SIG-M5 treated with dmso at 0.1 percent for 504 hours (cell line): ENCODE data around the gene POLDIP2.

ENCODE experiments used
- DNase-seq: peaks from one replicate; lab custom pipeline; 2025; ENCODE audit not compliant: unreplicated experiment; lab: John Stamatoyannopoulos, UW

Gene POLDIP2

DNA sequence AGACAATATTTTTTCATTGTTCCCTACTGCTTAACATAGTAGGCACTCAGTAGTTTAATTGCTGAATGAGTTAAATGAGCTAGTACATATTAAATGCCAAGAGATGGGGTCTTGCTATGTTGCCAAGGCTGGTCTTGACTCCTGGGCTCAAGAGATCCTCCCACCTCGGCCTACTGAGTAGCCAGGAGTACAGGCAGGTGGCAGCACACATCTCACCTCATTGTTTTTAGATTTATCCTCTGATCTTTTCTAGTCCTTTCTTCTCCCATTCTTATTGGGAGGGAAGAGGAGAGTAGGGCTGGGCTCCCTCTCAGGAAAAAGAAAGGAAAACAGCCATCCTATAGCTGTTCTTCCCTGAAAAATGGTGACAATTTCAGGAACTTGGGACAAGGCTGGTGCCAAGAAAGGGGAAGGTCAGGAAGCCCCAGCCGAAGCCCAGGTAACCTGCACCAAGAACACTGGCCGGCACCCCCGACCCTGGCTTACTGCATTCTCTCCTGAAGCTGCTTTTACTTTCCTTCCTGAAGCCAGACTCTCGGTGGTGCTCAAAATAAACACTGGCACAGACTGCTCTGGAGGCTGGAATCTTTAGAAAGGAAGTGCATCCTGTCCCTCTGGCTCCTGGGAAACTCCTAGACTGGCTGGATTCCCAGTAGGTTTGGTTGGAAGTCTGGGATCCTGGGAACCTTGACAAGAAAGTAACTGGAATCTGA is 19.1 kb downstream of the POLDIP2 start:
- DNase-seq = no peak

DNA sequence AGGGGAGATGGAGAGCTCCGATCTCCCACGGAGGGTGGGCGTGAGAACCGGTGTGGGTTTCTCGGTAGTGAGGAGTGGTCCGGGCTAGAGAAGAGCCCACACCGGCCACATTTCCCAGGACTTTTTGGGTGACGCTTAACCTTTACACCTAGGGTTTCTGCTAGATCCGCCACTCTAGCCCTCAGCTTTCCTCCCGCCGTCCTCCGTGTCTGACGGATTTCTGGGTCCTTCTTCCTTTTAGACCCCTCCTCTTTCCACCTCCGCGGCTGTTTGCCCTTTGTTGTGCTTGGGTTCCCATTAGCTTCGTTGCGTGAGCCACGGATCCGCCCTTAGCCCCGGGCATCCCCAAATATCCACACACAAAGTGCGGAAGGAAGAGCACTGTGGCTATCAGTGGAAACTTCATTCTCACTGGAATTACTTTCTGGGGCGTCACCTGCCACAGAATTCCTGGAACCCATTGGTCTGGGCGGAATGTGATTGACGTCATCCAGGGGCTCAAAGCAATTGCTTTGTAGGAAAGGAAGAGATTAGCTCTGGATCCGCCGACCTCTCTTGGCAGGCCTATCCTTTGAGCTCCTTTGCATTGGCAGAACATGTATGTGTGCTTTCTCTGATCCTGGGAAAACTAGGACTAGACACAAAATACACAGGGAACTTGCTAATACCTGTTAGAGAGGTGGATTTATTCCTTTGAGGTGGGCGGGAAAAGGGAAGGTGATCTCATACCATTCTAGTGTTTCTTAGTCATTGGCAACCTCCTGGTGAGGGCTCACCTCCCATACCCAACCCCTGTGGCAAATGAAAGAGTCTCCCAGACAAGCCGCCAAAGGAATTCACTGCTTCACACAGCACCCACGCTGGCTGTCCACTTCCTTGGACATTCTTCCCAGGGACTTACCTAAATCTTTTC is 21.1 kb downstream of the POLDIP2 start:
- DNase-seq = peak; percentile 24

DNA sequence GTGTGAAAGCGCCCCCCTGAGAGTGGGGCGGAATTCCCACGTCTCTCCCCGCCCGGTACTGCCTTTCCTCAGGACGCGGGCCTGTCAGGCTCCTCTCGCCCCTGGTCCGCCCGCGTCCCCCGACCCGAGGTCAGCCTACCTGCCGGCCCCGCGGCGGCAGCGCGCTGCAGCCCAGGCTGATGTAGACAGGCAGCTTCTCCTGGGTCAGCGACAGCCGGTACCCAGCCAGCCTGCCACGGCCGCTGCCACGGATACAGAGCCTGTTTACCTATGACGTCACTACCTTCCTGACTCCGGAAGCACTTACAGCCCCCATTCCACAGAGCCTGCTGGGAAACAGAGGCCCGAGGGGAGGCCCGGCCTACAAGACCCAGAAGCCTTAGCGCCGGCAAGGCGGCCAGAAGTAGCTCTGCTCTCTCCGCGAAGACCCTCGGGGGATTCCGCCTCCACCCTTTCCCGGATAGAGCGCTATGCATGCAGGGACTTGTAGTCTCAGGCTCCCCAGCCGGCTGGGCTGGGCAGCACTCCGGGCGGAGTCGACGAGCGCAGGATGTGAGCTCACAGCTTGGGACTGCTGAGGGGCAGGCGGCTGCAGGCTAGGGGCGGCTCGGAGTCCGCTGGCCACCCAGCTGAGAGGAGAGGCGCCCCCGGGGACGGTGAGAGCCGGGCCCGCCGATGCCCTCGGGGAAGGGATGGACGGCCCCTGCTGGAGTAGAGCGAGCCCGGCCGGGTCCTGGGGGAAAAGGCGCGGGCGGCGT is 21.9 kb downstream of the POLDIP2 start, which contains the start of the genes IFT20 and TNFAIP1:
Gene IFT20 (minus strand): TSS at position 272 of the 758 bp plus-strand sequence. CDS start 3,487 bp downstream, outside the sequence.
Gene TNFAIP1 (plus strand): TSS at position 561 of the 758 bp plus-strand sequence. CDS start 3,761 bp downstream, outside the sequence.
- DNase-seq = peak; percentile 100

DNA sequence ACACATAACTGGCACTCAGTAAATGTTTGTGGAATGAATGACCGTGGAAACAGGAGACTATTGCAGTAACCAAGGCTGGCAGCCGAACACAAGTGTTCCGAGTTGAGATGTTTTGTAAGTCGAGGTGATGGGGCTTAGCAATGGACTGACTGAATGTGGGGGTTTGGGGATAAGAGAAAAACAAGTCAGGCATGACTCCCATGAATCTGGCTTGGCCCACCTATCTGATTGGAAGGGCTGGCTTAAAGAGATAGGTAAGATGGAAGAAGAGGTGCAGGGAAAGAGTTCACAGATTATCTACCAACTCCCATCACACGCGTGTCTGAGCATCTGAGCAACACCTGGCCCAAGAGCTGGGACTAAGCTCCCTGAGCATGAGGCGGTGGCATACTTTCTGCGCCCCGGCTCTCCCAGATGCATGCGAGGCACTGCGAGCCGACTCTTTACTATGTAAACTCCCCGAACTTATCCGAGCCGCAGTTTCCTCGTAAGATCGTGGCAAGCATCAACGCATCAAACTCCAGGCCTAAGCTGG is 22.6 kb downstream of the POLDIP2 start:
- no peak for DNase-seq

DNA sequence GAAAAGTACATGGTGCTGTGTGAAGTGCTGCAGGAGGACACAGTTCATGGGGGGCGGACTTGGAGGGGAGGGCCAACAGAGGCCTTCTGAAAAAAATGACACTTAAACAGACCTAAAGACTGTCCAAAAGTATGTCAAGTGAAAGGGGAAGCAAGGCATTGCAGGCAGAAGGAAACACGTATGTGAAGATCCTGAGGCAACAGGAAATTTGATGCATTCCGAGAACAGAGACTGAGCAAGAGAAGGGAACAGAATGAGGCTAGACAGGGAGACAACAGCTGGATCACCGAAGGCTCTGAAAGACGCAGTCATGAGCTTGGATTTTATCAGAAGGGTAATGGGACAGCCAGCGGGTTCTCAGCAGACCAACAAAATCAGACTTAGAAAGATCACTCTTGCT is 23.2 kb downstream of the POLDIP2 start:
- DNase-seq = peak; percentile 41

DNA sequence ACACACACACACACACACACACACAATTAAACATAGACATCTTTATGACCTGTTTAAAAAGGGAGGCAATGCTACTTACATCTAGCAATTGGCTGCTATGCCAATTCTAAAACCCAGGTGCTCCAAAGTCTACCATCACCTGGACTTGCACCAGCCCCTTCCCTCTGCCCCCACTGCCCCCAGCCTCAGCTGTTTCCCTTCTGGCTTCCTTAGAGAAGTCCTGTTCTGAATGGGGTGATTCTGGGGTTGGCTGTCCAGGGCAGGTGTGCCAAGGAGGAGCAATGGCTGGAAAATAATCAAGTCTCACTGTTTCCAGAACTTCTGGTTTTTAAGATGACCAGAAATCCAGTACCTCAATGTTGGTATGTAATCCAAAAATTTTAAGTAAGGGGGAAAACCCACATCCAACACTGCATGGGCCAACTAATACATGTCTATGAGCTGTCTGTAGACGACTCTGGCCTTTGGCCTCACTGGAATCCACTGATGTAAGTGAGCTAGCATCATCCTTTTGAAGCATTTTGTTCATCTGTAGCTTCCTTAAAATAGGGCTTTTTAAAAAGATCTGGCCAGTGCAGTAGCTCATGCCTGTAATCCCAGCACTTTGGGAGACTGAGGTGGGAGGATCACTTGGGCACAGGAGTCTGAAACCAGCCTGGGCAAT is 24.1 kb downstream of the POLDIP2 start:
- DNase-seq = no peak

DNA sequence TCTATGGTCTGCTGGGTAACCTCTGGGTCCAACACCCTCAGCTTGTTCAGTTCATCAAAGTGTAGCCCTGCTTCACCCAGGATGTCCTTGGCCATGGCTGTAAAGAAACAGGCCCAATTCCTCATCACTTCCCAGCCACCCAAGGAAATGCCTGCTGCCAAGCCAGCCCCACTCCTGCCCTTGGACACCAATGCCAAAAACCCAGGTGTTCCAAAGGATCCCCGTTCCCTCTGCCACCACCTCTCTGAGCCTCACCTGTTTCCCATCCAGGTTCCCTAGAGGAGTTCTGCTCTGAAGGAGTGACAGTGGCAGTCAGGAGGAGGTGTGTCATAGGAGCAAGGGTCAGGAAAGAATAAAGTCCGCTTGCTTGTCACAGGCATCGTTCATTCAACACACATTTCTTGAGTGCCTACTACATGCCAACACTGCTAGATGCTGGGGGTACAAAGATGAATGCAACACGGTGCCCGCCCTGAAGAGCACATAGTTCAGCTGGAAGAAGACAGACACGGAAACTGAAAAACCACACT is 25.4 kb downstream of the POLDIP2 start:
- no peak for DNase-seq

DNA sequence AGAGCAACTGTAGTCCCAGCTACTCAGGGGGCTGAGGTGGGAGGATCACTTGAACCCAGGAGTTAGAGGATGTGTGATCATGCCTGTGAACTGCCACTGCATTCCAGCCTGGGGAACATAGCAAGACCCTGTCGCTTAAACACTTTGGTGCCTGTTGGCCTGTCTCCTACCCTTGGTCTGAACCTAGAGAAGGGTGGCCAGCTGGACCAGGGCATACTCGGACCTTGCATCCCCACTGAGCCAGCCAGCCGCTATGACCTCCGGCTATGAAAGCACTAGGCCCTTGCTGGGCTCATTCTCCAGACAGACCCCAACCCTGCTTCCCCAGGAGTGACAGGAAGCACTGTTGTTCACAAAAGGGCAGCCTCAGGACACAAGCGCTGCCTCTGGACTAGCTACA is 26.7 kb downstream of the POLDIP2 start:
- no peak for DNase-seq

DNA sequence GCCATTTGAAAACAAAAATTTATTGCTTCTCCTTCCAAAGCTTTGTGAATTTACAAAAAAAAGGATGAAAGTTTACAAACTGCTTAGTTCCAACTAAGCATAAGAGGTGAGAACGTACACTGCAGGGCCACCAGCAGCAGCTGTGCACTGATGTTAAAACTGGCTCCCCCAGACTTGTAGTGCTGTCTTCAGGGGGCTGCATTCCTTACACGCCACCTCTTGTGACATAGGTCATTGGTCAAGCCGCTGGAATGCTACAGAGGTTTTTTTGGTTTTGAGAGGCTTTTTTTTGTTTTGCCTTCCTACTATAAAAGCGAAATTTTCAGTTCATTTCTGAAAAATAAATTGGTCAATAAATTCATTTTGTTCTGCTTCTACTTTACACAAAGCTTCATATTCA is 29.0 kb downstream of the POLDIP2 start:
- DNase-seq = no peak

DNA sequence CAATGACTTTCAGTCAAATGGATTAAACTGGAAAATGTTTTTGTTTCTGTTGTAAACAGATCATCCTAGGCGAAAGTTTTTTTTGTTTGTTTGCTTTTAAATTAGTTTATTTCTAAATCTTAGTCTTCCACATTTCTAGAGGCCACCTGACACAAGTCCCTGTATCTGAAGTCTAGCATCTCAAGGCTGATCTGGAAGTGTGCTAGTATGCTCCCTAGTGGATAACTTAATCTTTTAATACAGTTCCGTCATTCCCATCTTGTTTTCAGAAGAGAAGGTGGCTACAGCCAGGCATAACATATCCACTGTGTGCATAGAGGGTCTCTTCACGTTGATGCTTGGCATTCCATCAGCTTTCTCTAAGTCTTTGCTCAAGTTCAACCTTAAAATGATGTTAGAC is 29.6 kb downstream of the POLDIP2 start:
- no peak for DNase-seq

DNA sequence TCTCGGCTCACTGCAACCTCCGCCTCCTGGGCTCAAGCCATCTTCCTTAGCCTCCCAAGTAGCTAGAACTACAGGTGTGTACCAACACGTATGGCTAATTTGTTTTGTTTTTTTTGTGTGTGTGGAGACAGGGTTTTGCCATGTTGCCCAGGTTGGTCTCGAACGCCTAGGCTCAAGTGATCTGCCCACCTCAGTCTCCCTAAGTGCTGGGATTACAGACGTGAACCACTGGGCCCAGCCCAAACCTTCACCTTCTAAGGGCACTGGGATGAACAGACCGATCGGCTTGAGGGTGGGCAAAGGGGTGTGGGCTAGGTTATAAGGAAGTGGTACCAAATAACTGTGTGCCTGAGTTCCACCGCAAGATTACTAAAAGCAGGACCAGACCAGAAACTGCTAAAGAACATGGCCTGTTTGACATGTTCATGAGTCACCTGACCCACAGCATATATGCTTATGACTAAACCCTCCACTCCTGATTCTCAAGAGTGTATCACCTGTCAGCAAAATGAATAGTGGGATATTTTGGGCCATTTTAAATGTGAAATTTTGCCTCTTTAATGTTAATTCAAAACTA is 30.2 kb downstream of the POLDIP2 start:
- DNase-seq = no peak

DNA sequence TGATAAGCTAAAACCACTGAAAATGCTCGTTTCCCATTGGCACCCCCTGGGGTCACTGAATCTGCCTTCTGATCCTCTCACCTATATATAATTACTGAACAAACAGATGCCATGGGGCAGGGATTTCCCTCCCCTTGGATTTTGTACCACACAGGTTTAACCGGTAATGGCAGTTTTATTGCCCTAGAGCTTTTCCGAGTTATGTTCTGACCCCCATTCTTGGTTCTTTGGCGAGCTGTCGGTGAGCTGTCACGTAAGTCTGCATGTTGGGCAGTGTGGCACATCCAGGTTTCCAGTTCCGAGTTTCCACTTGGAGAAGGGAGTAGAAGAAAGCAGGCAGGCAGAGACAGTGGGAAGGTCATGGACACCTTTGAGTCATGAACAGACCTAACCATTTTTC is 31.2 kb downstream of the POLDIP2 start:
- DNase-seq = peak; percentile 20

DNA sequence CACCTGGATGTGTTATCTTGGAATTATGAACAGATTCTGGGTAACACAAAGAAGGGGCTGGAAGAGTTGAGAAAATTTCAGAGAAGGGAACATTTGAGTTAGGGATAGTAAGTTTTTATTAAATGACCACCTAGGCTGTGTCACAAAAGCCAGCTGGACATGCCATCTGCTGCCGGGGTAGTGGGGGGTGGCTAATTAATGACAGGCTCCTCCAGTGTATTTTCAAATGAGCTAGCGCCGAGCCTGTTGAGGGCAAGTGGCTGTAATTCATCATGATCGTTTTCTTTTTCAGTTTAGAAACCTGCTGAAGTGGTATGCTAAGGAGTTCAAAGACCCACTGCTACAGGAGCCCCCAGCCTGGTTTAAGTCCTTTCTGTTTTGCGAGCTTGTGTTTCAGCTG is 32.1 kb downstream of the POLDIP2 start:
- DNase-seq = no peak

DNA sequence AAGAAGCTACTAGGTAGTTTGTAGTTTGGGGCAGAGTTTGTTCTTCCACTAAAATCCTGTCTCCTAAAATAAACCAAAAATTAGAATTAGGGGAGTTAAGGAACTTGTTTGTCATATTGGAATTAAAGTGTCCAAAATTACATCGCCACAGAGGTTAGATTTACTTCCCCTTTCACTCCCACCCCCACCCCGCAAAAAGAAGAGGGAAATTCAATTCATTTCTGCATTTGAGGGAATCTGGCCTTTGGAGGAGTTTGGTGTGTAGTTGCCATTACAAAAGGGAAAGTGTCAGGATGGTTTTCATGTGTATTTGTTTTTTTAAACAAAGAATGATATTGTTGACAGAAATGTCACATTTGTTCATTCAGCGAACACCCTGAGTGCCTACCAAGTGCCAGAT is 32.5 kb downstream of the POLDIP2 start:
- DNase-seq = no peak

DNA sequence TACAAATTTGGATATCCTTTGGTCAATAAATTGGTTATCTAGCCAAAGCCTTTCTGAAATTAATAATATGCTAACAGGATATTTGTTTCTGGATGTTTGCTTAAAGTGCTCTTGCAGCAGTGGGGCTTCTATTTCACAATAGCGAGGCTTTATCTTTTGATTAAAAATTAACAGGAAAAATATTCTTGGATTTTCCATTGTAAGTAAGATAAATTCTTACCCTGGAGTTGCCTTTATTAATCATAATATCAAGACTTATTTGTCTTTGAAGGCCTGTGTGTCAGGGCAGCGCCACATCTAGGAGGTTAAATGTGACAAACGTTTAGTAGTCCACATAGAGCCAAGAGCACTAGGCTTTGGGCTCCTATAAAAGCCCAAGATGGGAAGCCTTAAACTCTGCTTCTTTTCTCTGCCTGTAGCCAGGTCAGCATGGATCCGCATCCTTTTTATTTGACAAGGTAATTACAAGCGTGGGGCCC is 33.0 kb downstream of the POLDIP2 start:
- no peak for DNase-seq

DNA sequence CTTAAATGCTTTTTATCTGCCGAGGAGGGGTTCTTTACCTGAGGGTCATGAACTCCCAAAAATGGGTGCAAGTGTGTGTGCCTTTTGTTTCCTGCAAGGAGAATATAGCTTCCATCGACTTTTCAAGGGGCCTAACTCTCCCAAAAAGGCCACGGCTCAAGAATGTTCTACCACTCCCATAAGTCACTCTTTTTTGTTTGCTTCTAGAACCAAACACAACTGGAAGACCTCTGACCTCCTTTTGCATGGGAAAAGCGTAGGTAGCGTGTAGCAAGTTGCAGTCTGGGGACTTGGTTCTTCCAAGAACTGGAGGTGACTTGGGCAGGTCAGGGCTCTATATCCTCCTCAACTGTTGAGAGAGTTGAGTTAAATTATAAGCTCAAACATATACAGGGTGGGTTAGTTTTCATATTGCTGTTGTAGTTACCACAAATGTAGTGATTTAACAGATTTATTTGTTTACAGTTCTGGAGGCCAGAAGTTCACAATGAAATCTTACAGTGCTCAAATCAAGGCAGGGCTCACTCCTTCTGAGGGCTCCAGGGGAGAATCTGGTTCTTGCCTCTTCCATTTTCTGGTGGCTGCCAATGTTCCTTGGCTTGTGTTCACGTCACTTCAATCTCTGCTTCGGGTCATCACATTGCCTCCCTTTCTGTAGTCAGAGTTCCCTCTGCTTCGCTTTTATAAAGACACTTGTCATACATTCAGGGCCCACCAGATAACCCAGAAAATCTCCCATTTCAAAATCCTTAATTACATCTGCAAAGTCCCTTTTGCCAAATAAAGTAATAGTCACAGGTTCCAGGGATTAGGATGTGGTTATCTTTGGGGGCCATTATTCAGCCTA is 36.9 kb downstream of the POLDIP2 start:
- no peak for DNase-seq

DNA sequence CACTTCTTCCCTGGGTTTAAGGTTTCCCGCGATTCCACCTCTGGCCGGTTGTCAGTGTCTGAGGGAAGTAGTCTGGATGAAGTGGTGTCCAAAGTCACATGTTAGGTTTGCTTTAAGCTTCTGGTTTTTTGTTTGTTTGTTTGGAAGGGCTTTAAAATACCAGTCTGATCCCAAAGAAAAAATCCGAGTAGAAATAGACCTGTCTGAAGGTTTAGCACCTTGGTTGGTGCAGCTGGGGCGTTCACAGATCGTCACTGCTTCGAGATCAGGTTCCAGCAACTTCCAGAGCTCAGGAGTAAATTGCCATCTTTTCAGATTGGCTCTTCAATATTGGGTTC is 37.8 kb downstream of the POLDIP2 start:
- no peak for DNase-seq

DNA sequence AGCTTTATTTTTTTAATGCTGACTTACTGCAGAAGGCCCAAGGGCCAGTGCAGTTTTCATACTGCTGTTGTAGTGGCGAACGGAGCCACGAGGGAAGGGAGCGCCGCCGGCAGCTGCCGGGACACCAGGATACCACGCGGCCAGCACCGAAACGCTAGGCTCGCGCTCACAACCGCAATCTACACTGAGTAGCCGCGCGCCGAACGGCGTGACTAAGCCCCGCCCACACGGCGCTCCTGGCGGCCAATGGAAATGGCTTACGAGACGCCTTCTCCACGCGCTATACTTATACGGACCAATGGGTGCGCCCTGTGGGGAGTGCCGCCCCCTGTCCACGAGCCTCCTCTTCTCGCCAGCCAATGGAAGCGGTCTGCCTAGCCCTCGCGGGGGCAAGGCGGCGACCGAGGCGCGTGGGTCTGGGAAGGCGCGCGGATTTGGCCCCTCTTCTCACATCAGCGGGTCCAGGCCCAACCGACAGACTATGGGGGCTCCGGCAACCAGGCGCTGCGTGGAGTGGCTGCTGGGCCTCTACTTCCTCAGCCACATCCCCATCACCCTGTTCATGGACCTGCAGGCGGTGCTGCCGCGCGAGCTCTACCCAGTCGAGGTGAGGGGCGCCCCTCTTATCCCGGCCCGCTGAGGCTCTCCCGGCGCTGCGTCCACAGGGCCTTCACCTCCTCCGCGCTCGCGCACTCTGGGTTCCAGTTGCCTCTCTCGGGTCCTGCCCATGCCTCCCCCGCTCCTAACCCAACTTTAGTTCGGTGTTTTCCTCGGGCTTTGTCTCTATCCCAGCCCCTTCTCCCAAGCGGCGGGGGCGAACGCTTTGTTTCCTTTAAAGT is 38.3 kb downstream of the POLDIP2 start, which contains the start of gene TMEM97:
Gene TMEM97 (plus strand): TSS at position 442 of the 839 bp plus-strand sequence. CDS start 40 bp downstream, at position 482.
- peak; percentile 99 for DNase-seq
